Prostate gland (tissue), 2 donors: ENCODE results near the gene WFS1. TPM values are rescaled to one million over a fixed set of nuclear protein-coding genes. Genes with fewer than 3 reads are reported as not detected.

Source experiments
- DNase-seq: peaks from one replicate; pipeline ENCODE4 v3.0.0-alpha.2; 2019; ENCODE audit warnings: low spot score
- H3K27ac ChIP-seq, 2 donors: fragments of 200-600 bp; sonication (generic); 2 replicates each; pipeline ENCODE4 v1.5.1; 2017 to 2019
- H3K27me3 ChIP-seq: fragments of 200-600 bp; sonication (generic); replicated peaks from 2 replicates; pipeline ENCODE4 v1.5.1; 2019; ENCODE audit not compliant: insufficient read depth
- H3K36me3 ChIP-seq, 2 donors: fragments of 200-600 bp; sonication (generic); 1 replicate in 1 of 2; 2 replicates in 1 of 2; pipeline versions ENCODE4 v1.5.1 to v1.8.1; 2017 to 2019
- H3K4me1 ChIP-seq: fragments of 200-600 bp; sonication (generic); replicated peaks from 2 replicates; pipeline ENCODE4 v1.5.1; 2019
- H3K4me3 ChIP-seq, 2 donors: fragments of 200-600 bp; sonication (generic); 2 replicates each; pipeline ENCODE4 v1.5.1; 2017 to 2019
- H3K9me3 ChIP-seq: fragments of 200-600 bp; sonication (generic); 2 replicates; pipeline ENCODE4 v1.5.1; 2017
- POLR2A ChIP-seq: fragments of 450-650 bp; IDR thresholded peaks from one replicate; pipeline ENCODE4 v1.6.1; 2016; ENCODE audit warnings: antibody characterized with exemption, mild to moderate bottlenecking
- POLR2AphosphoS5 ChIP-seq: sonication (generic); formaldehyde crosslinking; IDR thresholded peaks from one replicate; pipeline ENCODE4 v1.6.1; 2017; ENCODE audit warnings: antibody characterized with exemption
- WGBS: methylation state at CpG from one replicate; pipeline ENCODE4 v1.1.5; 2018; 5-methylcytosine and 5-hydroxymethylcytosine counted together
- intact Hi-C: fragments of 100-400 bp; cut with DNase I; formaldehyde crosslinking; loops from one replicate; pipeline ENCODE4 v1.14.2; 2022
- total RNA-seq, 2 donors: library from RNA; depleted of rRNA; stranded (reverse); fragments of >200 nt; gene quantifications; one replicate each; pipeline ENCODE4 v1.1.0, GENCODE V29; 2016
- TF ChIP-seq, protein P1 (sequence below), 4 experiments: fragments of 200-600 bp in 2 of 4; fragments of 450-650 bp in 2 of 4; sonication (generic) in 2 of 4; IDR thresholded peaks; 1 replicate in 3 of 4; 2 replicates in 1 of 4; pipeline ENCODE4 v1.5.1; 2016 to 2019; ENCODE audit warnings: antibody characterized with exemption in 4 of 4, mild to moderate bottlenecking in 2 of 4, moderate library complexity in 2 of 4

The WFS1 gene
- total RNA-seq, 2 donors from 2014 or later = 53.4 to 169 TPM

GRCh38 chr4:6291784-6292297 is 22.2 kb downstream of the WFS1 start:
- no peak overlapping the region for H3K27ac ChIP-seq

GRCh38 chr4:6292376-6293096 is 22.9 kb downstream of the WFS1 start:
- no peaks in the 10 kb centered on the region for H3K4me1 ChIP-seq
- H3K27me3 ChIP-seq = no peaks in the 10 kb centered on the region
- H3K36me3 ChIP-seq = peaks cover 0 to 2% of the 10 kb centered on the region in 2 donors
- 78% methylated on average over 13 of the region's 13 CpGs for WGBS
- no peak for DNase-seq
- H3K9me3 ChIP-seq = no peaks in the 10 kb centered on the region
- intact Hi-C loops = no loop called here
- TF ChIP-seq POLR2AphosphoS5 = no peak
- no peak for TF ChIP-seq POLR2A
- TF ChIP-seq, protein P1, sequence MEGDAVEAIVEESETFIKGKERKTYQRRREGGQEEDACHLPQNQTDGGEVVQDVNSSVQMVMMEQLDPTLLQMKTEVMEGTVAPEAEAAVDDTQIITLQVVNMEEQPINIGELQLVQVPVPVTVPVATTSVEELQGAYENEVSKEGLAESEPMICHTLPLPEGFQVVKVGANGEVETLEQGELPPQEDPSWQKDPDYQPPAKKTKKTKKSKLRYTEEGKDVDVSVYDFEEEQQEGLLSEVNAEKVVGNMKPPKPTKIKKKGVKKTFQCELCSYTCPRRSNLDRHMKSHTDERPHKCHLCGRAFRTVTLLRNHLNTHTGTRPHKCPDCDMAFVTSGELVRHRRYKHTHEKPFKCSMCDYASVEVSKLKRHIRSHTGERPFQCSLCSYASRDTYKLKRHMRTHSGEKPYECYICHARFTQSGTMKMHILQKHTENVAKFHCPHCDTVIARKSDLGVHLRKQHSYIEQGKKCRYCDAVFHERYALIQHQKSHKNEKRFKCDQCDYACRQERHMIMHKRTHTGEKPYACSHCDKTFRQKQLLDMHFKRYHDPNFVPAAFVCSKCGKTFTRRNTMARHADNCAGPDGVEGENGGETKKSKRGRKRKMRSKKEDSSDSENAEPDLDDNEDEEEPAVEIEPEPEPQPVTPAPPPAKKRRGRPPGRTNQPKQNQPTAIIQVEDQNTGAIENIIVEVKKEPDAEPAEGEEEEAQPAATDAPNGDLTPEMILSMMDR (IDR thresholded peaks at IDR 0.05) = no peak
- H3K27ac ChIP-seq = no peak overlapping the region
- H3K4me3 ChIP-seq = no peak overlapping the region

More at GRCh38 chr4:6291784-6292297, 22.2 kb downstream of the WFS1 start:
- DNase-seq = no peak
- Histone ChIP-seq H3K4me3 (no peak overlapping the region), H3K27me3 (no peaks in the 10 kb centered on the region), H3K4me1 (no peaks in the 10 kb centered on the region), H3K9me3 (no peaks in the 10 kb centered on the region), H3K36me3 (peaks cover 0 to 9% of the 10 kb centered on the region in 2 donors)
- WGBS = 87% methylated on average over 21 of the region's 21 CpGs
- TF ChIP-seq POLR2A = no peak
- TF ChIP-seq, protein P1 (IDR thresholded peaks at IDR 0.05) = no peak
- TF ChIP-seq POLR2AphosphoS5 = no peak
- intact Hi-C loops = no loop called here

GRCh38 chr4:6293097-6293445 is 23.4 kb downstream of the WFS1 start:
- DNase-seq = no peak
- Histone ChIP-seq H3K27me3 (no peaks in the 10 kb centered on the region), H3K36me3 (no peaks in the 10 kb centered on the region), H3K9me3 (no peaks in the 10 kb centered on the region), H3K27ac (no peak overlapping the region), H3K4me1 (no peaks in the 10 kb centered on the region), H3K4me3 (no peak overlapping the region)
- TF ChIP-seq, protein P1 (IDR thresholded peaks at IDR 0.05) = no peak
- intact Hi-C loops = no loop called here
- WGBS = 90% methylated on average over 8 of the region's 8 CpGs

DNA sequence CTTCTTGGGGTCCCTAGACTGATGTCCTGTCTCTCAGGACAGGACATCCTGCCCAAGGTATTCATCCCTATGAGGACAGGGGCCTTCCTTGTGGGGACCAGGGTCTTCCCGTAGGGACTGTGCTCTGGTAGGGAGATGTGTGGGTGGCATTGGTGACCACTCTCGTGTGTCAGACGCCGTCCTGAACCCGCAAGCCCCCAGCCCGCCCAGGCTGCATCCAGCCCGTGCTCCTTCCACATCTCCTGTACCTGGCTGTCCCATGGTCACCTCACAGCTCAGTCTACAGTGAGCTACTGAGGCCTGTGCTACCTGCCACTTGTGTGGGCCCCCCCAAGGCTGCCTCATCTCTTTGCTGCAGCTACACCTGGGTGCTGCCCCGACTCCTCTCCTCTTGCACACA is 24.0 kb downstream of the WFS1 start:
- WGBS = 93% methylated on average over 8 of the region's 8 CpGs
- no peak overlapping the region for H3K4me3 ChIP-seq
- no peaks in the 10 kb centered on the region for H3K36me3 ChIP-seq
- no peaks in the 10 kb centered on the region for H3K9me3 ChIP-seq
- H3K27me3 ChIP-seq = no peaks in the 10 kb centered on the region
- DNase-seq = no peak
- H3K4me1 ChIP-seq = no peaks in the 10 kb centered on the region
- H3K27ac ChIP-seq = no peak overlapping the region
- TF ChIP-seq, protein P1 (IDR thresholded peaks at IDR 0.05) = no peak
- TF ChIP-seq POLR2AphosphoS5 (no peak), POLR2A (no peak)
- intact Hi-C loops = no loop called here
